Muscle layer of colon (tissue), 2 donors: ENCODE measurements around the gene RASGRP1.

Experiments used
- H3K27ac ChIP-seq: one replicate; pipeline ENCODE4 v1.7.0; 2013; ENCODE audit warnings: low read depth, mild to moderate bottlenecking, low read length, moderate library complexity
- H3K27me3 ChIP-seq, 2 donors: one replicate each; pipeline ENCODE4 v1.7.0; 2013; ENCODE audit warnings: low read length in 2 of 2, mild to moderate bottlenecking in 2 of 2; ENCODE audit not compliant: insufficient read depth in 2 of 2, control insufficient read depth in 1 of 2
- H3K36me3 ChIP-seq: one replicate; pipeline ENCODE4 v1.7.0; 2013; ENCODE audit warnings: mild to moderate bottlenecking, low read length; ENCODE audit not compliant: insufficient read depth
- H3K4me1 ChIP-seq: one replicate; pipeline ENCODE4 v1.7.0; 2013; ENCODE audit warnings: mild to moderate bottlenecking, low read length; ENCODE audit not compliant: insufficient read depth
- H3K4me3 ChIP-seq, 2 donors: one replicate each; pipeline ENCODE4 v1.7.0; 2013; ENCODE audit warnings: low read length in 2 of 2, low read depth in 1 of 2, mild to moderate bottlenecking in 1 of 2, moderate library complexity in 1 of 2
- H3K9ac ChIP-seq: one replicate; pipeline ENCODE4 v1.7.0; 2013; ENCODE audit warnings: low read length
- H3K9me3 ChIP-seq: one replicate; pipeline ENCODE4 v1.7.0; 2013; ENCODE audit warnings: mild to moderate bottlenecking, low read length
- donor health status: abdominal sarcoma.
- donor health status: Adenocarcinoma of cecum.

RASGRP1 gene

DNA sequence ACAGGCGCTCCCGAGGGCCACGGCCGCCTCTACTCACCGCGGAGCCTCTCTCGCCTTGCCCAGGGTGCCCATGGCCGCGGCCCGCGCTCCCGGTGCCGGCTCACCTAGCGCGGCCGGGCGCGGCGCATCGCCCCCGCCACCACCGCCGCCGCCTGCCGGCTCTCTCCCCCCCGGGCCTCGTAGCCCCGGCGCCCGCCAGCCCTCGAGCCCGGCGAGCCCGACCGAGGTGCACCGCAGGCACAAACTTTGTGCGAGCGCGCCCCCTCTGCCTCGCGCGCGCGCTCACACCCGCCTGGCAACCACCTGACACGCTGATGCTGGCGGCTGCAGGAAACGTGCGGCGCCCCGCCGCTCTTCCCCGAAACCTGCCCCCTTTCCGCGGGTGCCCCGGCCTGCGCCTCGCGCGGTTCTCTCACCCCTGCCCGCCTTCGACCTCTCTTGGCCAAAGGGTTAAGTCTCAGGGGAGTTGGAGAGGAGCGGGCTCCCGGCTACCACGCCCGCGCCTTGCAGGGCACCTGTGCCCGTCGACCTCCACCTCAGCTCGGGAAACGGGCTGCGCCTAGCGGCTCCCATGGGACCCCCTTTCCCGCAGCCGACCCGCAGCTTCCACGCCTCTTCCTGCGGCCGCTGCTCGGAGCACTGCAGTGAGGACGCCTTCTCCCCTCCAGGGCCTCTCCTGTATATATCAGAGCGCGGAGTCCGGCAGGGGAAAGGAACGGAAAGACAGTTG lies at the start of gene RASGRP1:
TSS of gene RASGRP1 (minus strand) at position 258 of the 730 bp plus-strand sequence. CDS start at position 72, 186 bp downstream.
- H3K9me3 ChIP-seq: no peaks in the 10 kb centered on the region
- peaks cover 5 to 18% of the 10 kb centered on the region in 2 donors for H3K27me3 ChIP-seq
- H3K9ac ChIP-seq: no peak within 1 kb of the TSS
- peak within 1 kb of the TSS; percentile 27 to 32 for H3K4me3 ChIP-seq
- no peaks in the 10 kb centered on the region for H3K4me1 ChIP-seq
- no peaks in the 10 kb centered on the region for H3K36me3 ChIP-seq
- H3K27ac ChIP-seq: no peak within 1 kb of the TSS

DNA sequence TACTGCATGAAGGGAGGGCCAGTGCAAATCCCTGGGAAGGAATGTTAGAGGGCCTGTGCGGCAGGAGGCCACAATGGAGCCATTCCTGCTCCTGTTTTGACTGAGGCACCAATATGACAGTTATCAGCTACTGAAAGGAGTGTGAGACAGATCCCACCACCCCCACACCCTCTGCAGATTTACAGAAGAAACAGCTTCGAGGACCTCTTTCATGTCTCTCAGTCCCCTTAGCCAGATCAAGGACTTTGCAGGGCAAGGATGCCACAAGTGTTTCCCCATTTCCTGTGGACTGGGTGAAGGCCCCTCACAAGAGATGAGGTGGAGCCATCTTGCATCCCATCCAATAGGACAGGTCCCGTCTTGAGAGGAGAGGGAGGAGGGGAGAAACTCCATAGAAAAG lies 48.5 kb upstream of the RASGRP1 start:
- H3K36me3 ChIP-seq: no peaks in the 10 kb centered on the region
- H3K27ac ChIP-seq: no peak overlapping the region
- H3K4me3 ChIP-seq: no peak overlapping the region
- no peak overlapping the region for H3K9ac ChIP-seq
- H3K4me1 ChIP-seq: no peaks in the 10 kb centered on the region
- H3K27me3 ChIP-seq: no peaks in the 10 kb centered on the region
- no peaks in the 10 kb centered on the region for H3K9me3 ChIP-seq

DNA sequence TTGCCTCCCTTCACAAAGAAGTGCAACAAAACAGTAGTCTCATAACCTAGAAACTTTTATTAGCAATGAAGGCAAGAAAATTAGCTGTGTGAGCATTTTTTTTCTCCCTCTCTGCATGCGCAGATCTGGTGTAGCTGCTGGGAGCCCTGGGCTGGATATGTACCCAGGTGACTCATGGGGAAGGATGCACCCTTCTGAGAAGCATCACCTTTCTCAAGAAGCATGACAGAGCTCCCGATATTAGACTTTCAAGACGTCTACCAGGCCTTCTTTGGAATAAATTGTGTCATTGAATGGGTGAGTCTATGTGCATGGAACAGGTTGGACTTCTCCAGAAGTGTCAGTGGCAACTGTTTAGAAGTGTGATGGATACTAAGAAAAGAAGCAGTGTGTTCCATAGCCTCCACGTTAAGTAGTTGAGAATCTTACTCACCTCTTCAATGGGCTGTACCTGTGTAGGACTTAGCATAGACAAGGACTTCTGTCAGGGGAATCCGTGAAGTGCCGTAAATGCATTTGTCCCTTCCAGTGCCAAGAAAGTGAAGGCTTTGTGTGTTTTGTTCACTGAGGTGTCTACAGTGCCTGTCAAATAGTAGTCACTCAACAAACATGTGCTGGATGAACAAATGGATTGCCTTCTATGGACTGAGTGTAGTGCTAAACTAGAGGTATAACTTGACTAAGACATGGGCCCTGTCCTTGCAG lies 47.7 kb upstream of the RASGRP1 start:
- H3K27me3 ChIP-seq: no peaks in the 10 kb centered on the region
- H3K4me1 ChIP-seq: no peaks in the 10 kb centered on the region
- H3K9me3 ChIP-seq: no peaks in the 10 kb centered on the region
- H3K9ac ChIP-seq: no peak overlapping the region
- H3K4me3 ChIP-seq: no peak overlapping the region
- H3K36me3 ChIP-seq: no peaks in the 10 kb centered on the region
- no peak overlapping the region for H3K27ac ChIP-seq

DNA sequence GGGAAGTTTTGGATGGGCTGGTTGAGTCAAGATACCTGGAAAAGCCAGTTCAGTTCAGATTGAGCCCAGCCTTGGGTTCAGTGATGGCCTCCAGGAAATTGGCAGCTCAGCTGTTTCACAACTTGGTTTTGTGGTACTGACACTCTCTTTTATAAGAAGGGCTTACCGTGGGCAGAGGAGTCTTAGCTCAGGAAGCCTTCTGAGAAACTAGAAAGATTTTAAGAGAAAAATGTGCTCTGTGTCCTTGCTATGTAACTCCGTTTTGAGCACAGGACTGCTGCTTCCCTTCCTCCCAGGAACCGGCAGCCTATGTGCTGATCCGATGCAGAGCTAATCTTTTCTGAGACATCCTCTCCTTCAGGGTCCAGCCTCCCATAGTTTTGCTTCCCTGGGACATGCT lies 46.6 kb upstream of the RASGRP1 start:
- no peaks in the 10 kb centered on the region for H3K36me3 ChIP-seq
- H3K9ac ChIP-seq: no peak overlapping the region
- no peaks in the 10 kb centered on the region for H3K27me3 ChIP-seq
- no peak overlapping the region for H3K27ac ChIP-seq
- H3K4me3 ChIP-seq: no peak overlapping the region
- H3K9me3 ChIP-seq: no peaks in the 10 kb centered on the region
- no peaks in the 10 kb centered on the region for H3K4me1 ChIP-seq

DNA sequence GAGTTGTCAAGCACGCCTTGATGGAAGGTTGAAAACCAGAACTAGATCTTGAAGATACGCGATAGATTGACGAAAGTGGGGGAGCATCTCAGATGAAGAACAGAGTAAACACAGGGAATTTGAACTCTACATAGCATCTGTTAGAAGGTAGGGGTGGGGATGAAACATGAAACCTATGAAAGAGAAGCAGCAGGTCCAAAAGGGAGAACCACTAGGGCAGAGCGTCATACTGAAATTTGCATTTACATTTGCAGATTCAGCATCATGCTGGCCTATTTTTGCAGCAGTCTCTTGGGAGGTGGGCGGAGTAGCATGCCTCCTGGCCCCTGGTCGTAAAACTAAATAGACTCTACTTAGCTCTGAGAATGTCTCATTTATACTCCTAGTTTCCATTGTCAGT lies 46.1 kb upstream of the RASGRP1 start:
- Histone ChIP-seq H3K27me3 (no peaks in the 10 kb centered on the region), H3K9me3 (no peaks in the 10 kb centered on the region), H3K36me3 (no peaks in the 10 kb centered on the region), H3K27ac (no peak overlapping the region), H3K4me1 (no peaks in the 10 kb centered on the region), H3K9ac (no peak overlapping the region), H3K4me3 (no peak overlapping the region)

DNA sequence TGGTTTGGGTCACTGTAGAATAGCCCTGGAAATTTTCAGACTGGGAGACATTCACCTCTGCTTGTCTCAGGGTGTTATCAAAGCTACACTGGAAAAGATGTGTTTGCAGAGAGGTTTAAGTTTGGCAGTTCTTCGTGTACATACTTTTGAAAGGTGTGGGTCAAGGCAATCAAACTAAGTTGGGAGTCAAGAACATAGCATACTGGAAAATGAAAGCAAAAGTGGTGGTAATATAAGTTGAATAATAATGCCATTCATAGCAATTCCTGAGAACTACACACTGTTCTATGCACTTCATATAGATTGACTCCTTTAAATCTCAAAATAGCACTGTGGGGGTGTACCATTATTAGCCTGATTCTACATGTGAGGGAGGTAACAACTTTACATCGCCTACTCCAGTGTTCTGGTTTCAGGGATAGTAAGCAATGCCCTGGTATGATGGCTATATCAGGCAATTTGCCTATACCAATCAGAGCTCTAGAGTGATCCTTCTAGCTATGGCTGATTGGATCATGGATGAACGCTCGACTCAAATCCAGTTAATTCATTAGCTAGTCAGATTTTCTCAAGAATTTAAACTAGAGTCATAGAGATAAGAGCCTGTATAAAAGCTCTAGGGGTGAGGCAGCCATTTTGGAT lies 44.6 kb upstream of the RASGRP1 start:
- H3K4me1 ChIP-seq: no peaks in the 10 kb centered on the region
- H3K36me3 ChIP-seq: no peaks in the 10 kb centered on the region
- H3K4me3 ChIP-seq: no peak overlapping the region
- H3K9me3 ChIP-seq: no peaks in the 10 kb centered on the region
- no peak overlapping the region for H3K9ac ChIP-seq
- no peaks in the 10 kb centered on the region for H3K27me3 ChIP-seq
- no peak overlapping the region for H3K27ac ChIP-seq

DNA sequence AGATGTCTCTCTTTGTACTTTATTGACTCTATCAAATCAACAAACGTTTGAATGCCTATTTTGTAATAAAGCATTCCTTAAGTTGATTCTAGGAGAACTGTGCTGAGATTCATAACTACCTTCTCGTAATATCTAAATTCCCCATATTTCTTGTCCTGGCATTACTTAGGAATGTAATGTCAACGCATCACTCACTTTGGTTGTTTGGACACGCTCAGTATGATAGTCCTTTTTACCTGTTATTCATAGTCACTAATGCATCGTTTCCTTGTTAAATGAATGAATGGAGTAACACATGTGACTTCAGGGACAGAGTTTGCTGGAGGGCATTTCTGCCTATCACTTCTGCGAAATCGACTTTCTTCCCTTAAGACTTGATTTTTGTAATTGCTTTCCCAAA lies 44.1 kb upstream of the RASGRP1 start:
- no peaks in the 10 kb centered on the region for H3K27me3 ChIP-seq
- H3K9me3 ChIP-seq: no peaks in the 10 kb centered on the region
- no peak overlapping the region for H3K4me3 ChIP-seq
- H3K4me1 ChIP-seq: no peaks in the 10 kb centered on the region
- H3K9ac ChIP-seq: no peak overlapping the region
- H3K36me3 ChIP-seq: no peaks in the 10 kb centered on the region
- H3K27ac ChIP-seq: no peak overlapping the region

DNA sequence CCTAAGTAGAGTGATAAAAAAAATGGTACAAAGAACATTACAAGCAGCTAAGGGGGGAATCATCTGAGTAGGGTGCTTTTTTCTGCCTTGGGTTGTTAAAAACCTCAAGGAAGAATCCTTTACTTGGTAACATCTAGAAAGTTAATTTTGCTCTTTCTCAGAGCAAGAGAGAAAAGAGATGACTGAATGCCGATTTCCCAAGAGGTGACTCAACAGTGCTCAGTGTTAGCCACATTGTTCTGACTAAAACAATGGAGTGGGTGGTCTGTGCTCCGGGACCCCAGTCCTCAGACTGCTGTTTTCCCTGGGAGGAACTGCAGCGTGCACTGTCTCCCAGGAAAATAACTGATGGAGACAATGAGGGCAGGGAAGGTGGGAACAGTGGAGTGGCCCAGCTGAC lies 41.1 kb upstream of the RASGRP1 start:
- Histone ChIP-seq H3K9ac (no peak overlapping the region), H3K4me3 (no peak overlapping the region), H3K4me1 (no peaks in the 10 kb centered on the region), H3K9me3 (no peaks in the 10 kb centered on the region), H3K36me3 (no peaks in the 10 kb centered on the region), H3K27ac (no peak overlapping the region), H3K27me3 (no peaks in the 10 kb centered on the region)

DNA sequence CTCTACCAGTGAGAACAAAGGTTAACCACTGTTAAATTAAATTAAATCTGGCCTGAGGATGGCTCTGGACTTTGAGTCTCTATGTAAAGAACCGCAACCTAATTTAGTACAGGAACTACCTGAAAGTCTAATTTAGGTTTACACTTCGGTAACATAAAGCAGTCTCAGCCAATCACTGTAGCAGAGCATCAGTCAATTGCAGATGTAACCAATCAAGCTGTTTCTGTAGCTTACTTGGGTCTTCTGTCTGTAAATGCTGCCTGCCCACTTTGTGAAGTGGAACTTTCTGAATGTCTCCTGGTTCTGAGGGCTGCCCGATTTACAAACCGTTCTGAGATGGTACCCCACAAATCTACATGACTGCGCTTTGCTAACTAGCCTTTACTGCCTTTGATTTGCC lies 39.1 kb upstream of the RASGRP1 start:
- Histone ChIP-seq H3K4me1 (no peaks in the 10 kb centered on the region), H3K9ac (no peak overlapping the region), H3K27me3 (no peaks in the 10 kb centered on the region), H3K4me3 (no peak overlapping the region), H3K9me3 (no peaks in the 10 kb centered on the region), H3K27ac (no peak overlapping the region), H3K36me3 (no peaks in the 10 kb centered on the region)

DNA sequence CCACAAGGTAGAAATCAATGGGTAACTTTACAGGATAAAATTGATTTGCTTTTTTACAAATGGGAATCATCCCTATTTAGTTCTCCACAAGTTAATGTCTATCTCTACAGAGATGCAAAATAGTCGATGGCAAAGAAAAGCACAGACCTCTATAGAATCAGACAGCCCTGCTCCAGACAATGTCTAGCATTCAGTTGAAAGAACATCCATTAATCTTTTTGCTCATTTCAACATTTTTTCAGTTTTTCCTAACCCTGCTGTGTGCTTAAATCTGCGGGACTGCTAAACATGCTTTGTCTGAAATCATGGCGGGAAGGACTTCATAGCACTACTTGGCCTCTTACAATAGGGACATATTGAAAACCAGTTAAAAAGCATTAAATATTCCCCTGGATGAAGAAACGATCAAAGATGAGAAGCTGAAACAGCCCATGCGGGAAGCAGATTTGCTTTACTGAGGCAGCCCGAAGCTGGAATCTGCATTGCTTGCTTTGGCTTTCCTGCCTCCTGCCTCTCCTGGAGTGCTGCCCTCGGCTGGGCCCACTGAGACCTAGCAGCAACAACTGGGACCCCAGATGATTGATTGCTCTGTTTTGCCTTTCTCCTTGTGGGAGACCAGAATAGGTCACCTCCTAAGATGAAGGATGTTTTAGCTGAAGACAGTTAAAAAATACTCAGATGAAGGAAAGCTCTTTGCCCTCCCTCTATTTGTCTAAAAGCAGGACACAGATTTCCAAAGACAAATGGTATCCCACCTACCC lies 38.5 kb upstream of the RASGRP1 start:
- Histone ChIP-seq H3K27me3 (no peaks in the 10 kb centered on the region), H3K27ac (no peak overlapping the region), H3K9ac (no peak overlapping the region), H3K9me3 (no peaks in the 10 kb centered on the region), H3K4me3 (no peak overlapping the region), H3K36me3 (no peaks in the 10 kb centered on the region), H3K4me1 (no peaks in the 10 kb centered on the region)

DNA sequence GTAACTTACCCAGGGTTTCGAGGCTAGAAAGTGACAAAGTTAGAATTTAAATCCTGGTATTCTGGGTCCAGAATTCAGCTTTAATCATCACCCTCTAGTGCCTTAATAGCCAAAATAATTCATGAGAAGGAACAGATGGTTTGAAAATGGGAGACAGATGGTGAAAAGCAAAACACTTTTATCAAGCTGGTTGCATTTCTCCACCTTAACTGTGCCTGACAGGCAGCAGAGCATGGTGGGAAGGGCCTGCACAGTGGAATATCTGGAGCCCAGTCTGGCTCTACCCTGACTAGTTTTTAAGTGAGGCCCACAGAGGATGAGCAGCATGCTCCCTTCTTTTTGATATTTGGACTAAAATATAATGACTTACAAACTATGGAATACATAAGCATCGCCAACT lies 35.6 kb upstream of the RASGRP1 start:
- no peak overlapping the region for H3K27ac ChIP-seq
- H3K27me3 ChIP-seq: no peaks in the 10 kb centered on the region
- H3K4me1 ChIP-seq: no peaks in the 10 kb centered on the region
- H3K4me3 ChIP-seq: no peak overlapping the region
- no peaks in the 10 kb centered on the region for H3K36me3 ChIP-seq
- H3K9me3 ChIP-seq: no peaks in the 10 kb centered on the region
- H3K9ac ChIP-seq: no peak overlapping the region
